ENCODE results near the gene MTARC2. TPM values are rescaled to one million over a fixed set of nuclear protein-coding genes. Genes with fewer than 3 reads are reported as not detected.

The MTARC2 gene
- total and polyA plus RNA-seq, 2 of the 13 experiments (the other 11 are each of a cell fraction or from before 2014, with no cell fraction given), result 8.5 to 10.1 TPM

- BruUV-seq (replicated peaks), result no TSS peak
- Histone ChIP-seq H3K27ac (ENCODE audit: extremely low read length, insufficient read depth, low read length) (peak overlapping the region; percentile 35), H3K4me2 (ENCODE audit: low read depth, low read length) (peak overlapping the region; percentile 38; the same call in 1 of the 2 replicates), H3K4me3 (replicated peaks in 1 of 3; ENCODE audit: insufficient read depth in 1 of 3, low read depth in 2 of 3, low read length in 3 of 3) (no peak overlapping the region), H3K4me1 (ENCODE audit: insufficient read depth, low read length) (peaks cover 63% of the 10 kb centered on the region), H3K36me3 (replicated peaks in 1 of 2; ENCODE audit: control insufficient read depth in 1 of 2, insufficient read depth in 2 of 2, low read length in 2 of 2) (peaks cover 7 to 14% of the 10 kb centered on the region in 2 experiments), H3K9ac (ENCODE audit: insufficient read depth, low read depth, low read length) (no peak overlapping the region), H3K27me3 (ENCODE audit: control insufficient read depth in 1 of 2, insufficient read depth in 2 of 2, low read length in 2 of 2) (no peaks in the 10 kb centered on the region), H3K79me2 (ENCODE audit: insufficient read depth, low read length) (peaks cover 9% of the 10 kb centered on the region), H2AFZ (ENCODE audit: low read length) (no peak overlapping the region), H4K20me1 (ENCODE audit: insufficient read depth, low read length) (peaks cover 4% of the 10 kb centered on the region; the same call in 1 of the 2 replicates), H3K9me3 (ENCODE audit: low read length) (no peaks in the 10 kb centered on the region)
- 1% methylated on average over 5 of the region's 5 CpGs for WGBS (ENCODE audit: low lambda C conversion rate)
- peak; percentile 69 for DNase-seq (ENCODE audit: low spot score)
- in situ Hi-C loops (cut with HindIII; ENCODE audit: extremely low pct_ligation_motif_present, low pct_unique_long_range_greater_than_20kb), result loop anchor here (5.0 kb wide), 1 partner anchor 34 kb away; no protein-coding TSS in a partner anchor
- peak; percentile 86 for FAIRE-seq
- peak; percentile 89 for ATAC-seq
- POLR2A ChIA-PET, result interaction anchor here (0.8 to 1.5 kb wide), 8 partner anchors 8 to 88 kb away, joined by 3 to 8 read pairs (median 4); partner anchors contain the start of genes MTARC1 and MTARC2
- intact Hi-C loops (cut with micrococcal nuclease; ENCODE audit: unreplicated experiment), result no loop called here
- CTCF ChIA-PET (ENCODE audit: low intra/inter-chr PET ratio, low total read pairs), result interaction anchor here (1.5 kb wide), 1 partner anchor 8 kb away, joined by 8 read pairs; the partner anchor contains the start of gene C1orf115
- no peak for TF ChIP-seq ZNF839 (CRISPR knock-in tag; IDR thresholded peaks at IDR 0.05; ENCODE audit: borderline replicate concordance)
- no peak for TF ChIP-seq SP140L (CRISPR knock-in tag; IDR thresholded peaks at IDR 0.05; ENCODE audit: borderline replicate concordance)
- TF ChIP-seq NFKBIZ (CRISPR knock-in tag; IDR thresholded peaks at IDR 0.05), result no peak
- TF ChIP-seq ARHGAP35 (CRISPR knock-in tag; IDR thresholded peaks at IDR 0.05; ENCODE audit: borderline replicate concordance), result no peak
- no peak for TF ChIP-seq MAFK (conservative IDR thresholded peaks at IDR 0.05 in 1 of 2, IDR thresholded peaks at IDR 0.05 in 1 of 2; ENCODE audit: low read length in 2 of 2)
- TF ChIP-seq HDAC1 (CRISPR knock-in tag; IDR thresholded peaks at IDR 0.05), result peak; percentile 44; the same call in 1 of the 2 replicates
- no peak for TF ChIP-seq ARID3A (IDR thresholded peaks at IDR 0.05; ENCODE audit: low read depth, low read length)
- TF ChIP-seq ZNF234 (CRISPR knock-in tag; conservative IDR thresholded peaks at IDR 0.05), result no peak
- no peak for TF ChIP-seq ZNF691 (CRISPR knock-in tag; IDR thresholded peaks at IDR 0.05; ENCODE audit: borderline replicate concordance, low read depth)
- no peak for TF ChIP-seq ZNF274 (CRISPR knock-in tag; IDR thresholded peaks at IDR 0.05)
- no peak for TF ChIP-seq NFRKB (IDR thresholded peaks at IDR 0.05)
- TF ChIP-seq ZNF512 (CRISPR knock-in tag; IDR thresholded peaks at IDR 0.05), result no peak
- TF ChIP-seq PBX3 (CRISPR knock-in tag; IDR thresholded peaks at IDR 0.05; ENCODE audit: borderline replicate concordance), result no peak
- no peak for TF ChIP-seq ZZZ3 (CRISPR knock-in tag; IDR thresholded peaks at IDR 0.05; ENCODE audit: borderline replicate concordance)
- no peak for TF ChIP-seq ZNF850 (CRISPR knock-in tag; conservative IDR thresholded peaks at IDR 0.05)
- no peak for TF ChIP-seq LCORL (IDR thresholded peaks at IDR 0.05)
- peak; percentile 47; the same call in 1 of the 2 replicates for TF ChIP-seq LCORL (CRISPR knock-in tag; IDR thresholded peaks at IDR 0.05)
- TF ChIP-seq ZNF672 (CRISPR knock-in tag; IDR thresholded peaks at IDR 0.05), result no peak
- no peak for TF ChIP-seq TIGD3 (CRISPR knock-in tag; IDR thresholded peaks at IDR 0.05; ENCODE audit: borderline replicate concordance)
Observed at GRCh38 chr1:220698607-220699016, 49.5 kb upstream of the MTARC2 start.

All from HepG2 (cell line).